ENCODE results near the gene JARID2. TPM values are rescaled to one million over a fixed set of nuclear protein-coding genes. Genes with fewer than 3 reads are reported as not detected.

The JARID2 gene
- total RNA-seq, 1 experiment from 2014 or later = 6.0 TPM

DNA sequence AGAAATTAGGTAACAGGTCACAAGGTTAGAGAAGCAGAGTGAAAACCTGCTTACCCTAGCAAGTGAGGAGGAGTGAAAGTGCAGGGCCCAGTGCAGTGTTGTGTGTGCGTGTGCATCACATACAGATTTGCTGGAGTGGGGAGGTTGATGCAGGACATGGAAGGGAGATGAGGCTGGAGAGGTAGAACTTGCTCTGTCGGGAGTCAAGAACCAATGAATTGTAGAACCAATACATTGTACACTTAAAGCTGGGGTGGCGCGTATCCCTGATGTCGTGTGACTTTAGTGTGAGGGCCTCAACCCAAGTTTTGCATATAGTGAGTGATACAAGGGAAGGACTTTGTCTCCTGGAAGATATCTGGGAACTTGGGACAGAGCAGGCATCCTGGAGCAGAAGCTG, 48.6 kb downstream of the JARID2 start:
- POLR2A ChIA-PET = no interaction called here
- CTCF ChIA-PET = no interaction called here
- intact Hi-C loops (cut with micrococcal nuclease; ENCODE audit: unreplicated experiment) = no loop called here
- TF ChIP-seq POLR2AphosphoS5 (IDR thresholded peaks at IDR 0.05; ENCODE audit: low read depth, low read length) (no peak), TCF7L2 (IDR thresholded peaks at IDR 0.05; ENCODE audit: low read depth, low read length) (no peak), SIN3A (IDR thresholded peaks at IDR 0.05; ENCODE audit: borderline replicate concordance, insufficient read depth, low read depth, low read length) (no peak), REST (IDR thresholded peaks at IDR 0.05; ENCODE audit: insufficient read depth in 1 of 2, low read depth in 2 of 2, low read length in 1 of 2) (no peak)
- TF ChIP-seq, protein P1, sequence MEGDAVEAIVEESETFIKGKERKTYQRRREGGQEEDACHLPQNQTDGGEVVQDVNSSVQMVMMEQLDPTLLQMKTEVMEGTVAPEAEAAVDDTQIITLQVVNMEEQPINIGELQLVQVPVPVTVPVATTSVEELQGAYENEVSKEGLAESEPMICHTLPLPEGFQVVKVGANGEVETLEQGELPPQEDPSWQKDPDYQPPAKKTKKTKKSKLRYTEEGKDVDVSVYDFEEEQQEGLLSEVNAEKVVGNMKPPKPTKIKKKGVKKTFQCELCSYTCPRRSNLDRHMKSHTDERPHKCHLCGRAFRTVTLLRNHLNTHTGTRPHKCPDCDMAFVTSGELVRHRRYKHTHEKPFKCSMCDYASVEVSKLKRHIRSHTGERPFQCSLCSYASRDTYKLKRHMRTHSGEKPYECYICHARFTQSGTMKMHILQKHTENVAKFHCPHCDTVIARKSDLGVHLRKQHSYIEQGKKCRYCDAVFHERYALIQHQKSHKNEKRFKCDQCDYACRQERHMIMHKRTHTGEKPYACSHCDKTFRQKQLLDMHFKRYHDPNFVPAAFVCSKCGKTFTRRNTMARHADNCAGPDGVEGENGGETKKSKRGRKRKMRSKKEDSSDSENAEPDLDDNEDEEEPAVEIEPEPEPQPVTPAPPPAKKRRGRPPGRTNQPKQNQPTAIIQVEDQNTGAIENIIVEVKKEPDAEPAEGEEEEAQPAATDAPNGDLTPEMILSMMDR (IDR thresholded peaks at IDR 0.05) = no peak
- Histone ChIP-seq H3K27ac (ENCODE audit: low read length) (no peak overlapping the region), H3K36me3 (ENCODE audit: control insufficient read depth, insufficient read depth, low read length) (no peaks in the 10 kb centered on the region), H3K9me3 (ENCODE audit: control insufficient read depth, insufficient read depth, low read depth, low read length) (no peaks in the 10 kb centered on the region), H3K27me3 (ENCODE audit: control insufficient read depth, insufficient read depth, low read length) (no peaks in the 10 kb centered on the region), H3K4me3 (ENCODE audit: low read depth in 2 of 2, low read length in 2 of 2) (no peak overlapping the region), H3K4me1 (ENCODE audit: control insufficient read depth, insufficient read depth, low read length) (no peaks in the 10 kb centered on the region)
- in situ Hi-C loops (cut with HindIII; ENCODE audit: low pct_unique_long_range_greater_than_20kb, low sequenced_read_pairs) = no loop called here
- no peak for ATAC-seq
- no peak for DNase-seq (ENCODE audit: low read depth, low spot score)
- BruUV-seq (replicated peaks) = no TSS peak

DNA sequence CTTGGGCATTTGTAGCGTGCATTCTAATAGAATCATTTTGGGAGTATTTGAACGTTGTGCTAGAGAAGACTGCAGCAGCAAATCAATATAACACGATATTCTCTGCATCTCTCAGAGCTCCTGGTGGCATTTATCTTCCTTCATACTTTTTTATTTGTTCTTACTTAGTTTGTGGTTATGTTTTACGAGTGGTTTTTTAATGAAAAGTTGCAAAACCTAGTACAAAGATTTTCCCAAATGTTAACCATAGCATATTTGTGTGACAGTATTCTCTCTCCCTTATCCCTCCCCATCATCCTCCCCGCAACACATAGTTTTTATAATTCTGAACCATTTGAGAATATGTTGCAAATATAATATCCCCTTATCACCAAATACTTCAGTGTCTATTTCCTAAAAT, 50.4 kb downstream of the JARID2 start:
- ChIA-PET CTCF (no interaction called here), POLR2A (interaction anchor here (0.5 kb wide), 1 partner anchor 12 kb away, joined by 6 read pairs; no protein-coding TSS in a partner anchor)
- no peak for TF ChIP-seq SIN3A (IDR thresholded peaks at IDR 0.05; ENCODE audit: borderline replicate concordance, insufficient read depth, low read depth, low read length)
- no peak for TF ChIP-seq REST (IDR thresholded peaks at IDR 0.05; ENCODE audit: insufficient read depth in 1 of 2, low read depth in 2 of 2, low read length in 1 of 2)
- no peak for TF ChIP-seq POLR2AphosphoS5 (IDR thresholded peaks at IDR 0.05; ENCODE audit: low read depth, low read length)
- TF ChIP-seq, protein P1 (IDR thresholded peaks at IDR 0.05) = no peak
- TF ChIP-seq TCF7L2 (IDR thresholded peaks at IDR 0.05; ENCODE audit: low read depth, low read length) = no peak
- ATAC-seq (no peak), DNase-seq (ENCODE audit: low read depth, low spot score) (no peak)
- BruUV-seq (replicated peaks) = no TSS peak
- Histone ChIP-seq H3K27me3 (ENCODE audit: control insufficient read depth, insufficient read depth, low read length) (no peaks in the 10 kb centered on the region), H3K36me3 (ENCODE audit: control insufficient read depth, insufficient read depth, low read length) (no peaks in the 10 kb centered on the region), H3K9me3 (ENCODE audit: control insufficient read depth, insufficient read depth, low read depth, low read length) (no peaks in the 10 kb centered on the region), H3K27ac (ENCODE audit: low read length) (no peak overlapping the region), H3K4me1 (ENCODE audit: control insufficient read depth, insufficient read depth, low read length) (no peaks in the 10 kb centered on the region), H3K4me3 (ENCODE audit: low read depth in 2 of 2, low read length in 2 of 2) (no peak overlapping the region)
- intact Hi-C loops (cut with micrococcal nuclease; ENCODE audit: unreplicated experiment) (no loop called here), in situ Hi-C loops (cut with HindIII; ENCODE audit: low pct_unique_long_range_greater_than_20kb, low sequenced_read_pairs) (no loop called here)
